Loucy (cell line): ENCODE measurements around the gene ITPK1.

Experiments
- H2AFZ ChIP-seq: fragments of 200-600 bp; sonication (generic); 2 replicates; pipeline ENCODE4 v1.6.0; 2016; ENCODE audit warnings: antibody characterized with exemption, mild to moderate bottlenecking, low read length, moderate library complexity
- H3F3A ChIP-seq: fragments of 200-600 bp; 2 replicates; pipeline ENCODE4 v1.6.0; 2016; ENCODE audit warnings: antibody characterized with exemption, low read depth, mild to moderate bottlenecking
- H3K27me3 ChIP-seq: fragments of 200-600 bp; sonication (generic); 2 replicates; pipeline ENCODE4 v1.6.1; 2014; ENCODE audit warnings: low read length, mild to moderate bottlenecking; ENCODE audit not compliant: insufficient read depth, poor library complexity, severe bottlenecking
- H3K36me3 ChIP-seq: fragments of 200-600 bp; sonication (generic); 2 replicates; pipeline ENCODE4 v1.6.1; 2016; ENCODE audit warnings: low read length; ENCODE audit not compliant: insufficient read depth
- H3K4me1 ChIP-seq: fragments of 200-600 bp; sonication (generic); 2 replicates; pipeline ENCODE4 v1.5.1; 2014; ENCODE audit warnings: low read length, mild to moderate bottlenecking; ENCODE audit not compliant: insufficient read depth, poor library complexity, severe bottlenecking
- H3K4me2 ChIP-seq: fragments of 200-600 bp; sonication (generic); 2 replicates; pipeline ENCODE4 v1.6.0; 2014; ENCODE audit warnings: antibody characterized with exemption, low read length, low read depth, mild to moderate bottlenecking; ENCODE audit not compliant: poor library complexity, severe bottlenecking
- H3K4me3 ChIP-seq: fragments of 200-600 bp; sonication (generic); 2 replicates; pipeline ENCODE4 v1.5.1; 2014; ENCODE audit warnings: low read length, mild to moderate bottlenecking, mixed read lengths; ENCODE audit not compliant: poor library complexity, severe bottlenecking
- H3K79me2 ChIP-seq: fragments of 200-600 bp; sonication (generic); 2 replicates; pipeline ENCODE4 v1.6.1; 2014; ENCODE audit warnings: low read length; ENCODE audit not compliant: insufficient read depth
- H3K9ac ChIP-seq: fragments of 200-600 bp; sonication (generic); 2 replicates; pipeline ENCODE4 v1.6.0; 2014; ENCODE audit warnings: mild to moderate bottlenecking, low read depth, low read length, moderate library complexity; ENCODE audit not compliant: poor library complexity, severe bottlenecking
- H3K9me2 ChIP-seq: fragments of 200-600 bp; sonication (generic); replicated peaks from 2 replicates; pipeline ENCODE4 v1.6.1; 2016; ENCODE audit warnings: low read depth, low read length, mixed read lengths
- H3K9me3 ChIP-seq: fragments of 200-600 bp; sonication (generic); 2 replicates; pipeline ENCODE4 v1.6.1; 2014; ENCODE audit warnings: mild to moderate bottlenecking, antibody characterized with exemption, low read length, low read depth; ENCODE audit not compliant: insufficient read depth
- H4K20me1 ChIP-seq: fragments of 200-600 bp; sonication (generic); 2 replicates; pipeline ENCODE4 v1.6.0; 2014; ENCODE audit warnings: antibody characterized with exemption, low read length, mild to moderate bottlenecking; ENCODE audit not compliant: insufficient read depth, poor library complexity, severe bottlenecking
- CTCF ChIP-seq: fragments of 200-600 bp; sonication (generic); conservative IDR thresholded peaks from 2 replicates; pipeline ENCODE4 v1.5.1; 2014; ENCODE audit warnings: mild to moderate bottlenecking, antibody characterized with exemption, low read length
- EZH2phosphoT487 ChIP-seq: fragments of 200-600 bp; IDR thresholded peaks from 2 replicates; pipeline ENCODE4 v1.6.1; 2018; ENCODE audit warnings: antibody characterized with exemption, mild to moderate bottlenecking, moderate library complexity, borderline replicate concordance

Gene ITPK1

GRCh38 chr14:92925446-92925845 is 190.3 kb downstream of the ITPK1 start:
- Histone ChIP-seq H3K9me2 (no peaks in the 10 kb centered on the region), H3K9ac (no peak overlapping the region), H3K36me3 (no peaks in the 10 kb centered on the region), H4K20me1 (no peaks in the 10 kb centered on the region), H2AFZ (no peak overlapping the region), H3F3A (no peaks in the 10 kb centered on the region), H3K4me2 (no peak overlapping the region), H3K4me1 (no peaks in the 10 kb centered on the region), H3K79me2 (no peaks in the 10 kb centered on the region), H3K27me3 (no peaks in the 10 kb centered on the region), H3K9me3 (no peaks in the 10 kb centered on the region), H3K4me3 (no peak overlapping the region)
- no peak for TF ChIP-seq CTCF

DNA sequence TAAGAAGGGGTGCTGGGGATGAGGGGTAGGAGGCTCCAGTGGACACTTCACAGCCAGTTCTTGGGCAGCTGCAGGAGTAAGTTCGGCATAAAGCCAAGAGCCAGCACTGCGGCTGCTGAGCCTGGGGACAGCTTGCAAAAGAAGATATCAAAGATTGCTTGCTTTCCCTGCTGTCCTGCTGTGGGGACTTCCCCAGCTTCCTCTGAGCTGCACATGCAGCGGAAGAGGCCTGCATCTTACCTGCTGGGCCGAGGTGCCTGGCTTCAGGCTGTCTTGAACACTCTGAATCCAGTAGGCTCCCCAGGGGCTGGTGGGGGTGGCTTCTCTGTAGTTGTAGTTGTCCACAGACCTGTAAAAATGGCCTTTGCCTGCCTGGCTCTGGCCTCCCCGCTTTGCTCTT is 191.5 kb downstream of the ITPK1 start:
- Histone ChIP-seq H3K4me1 (no peaks in the 10 kb centered on the region), H3K79me2 (no peaks in the 10 kb centered on the region), H3K4me3 (no peak overlapping the region), H3K36me3 (no peaks in the 10 kb centered on the region), H3K27me3 (no peaks in the 10 kb centered on the region), H3K4me2 (no peak overlapping the region), H3K9me3 (no peaks in the 10 kb centered on the region), H3F3A (no peaks in the 10 kb centered on the region), H4K20me1 (no peaks in the 10 kb centered on the region), H2AFZ (no peak overlapping the region), H3K9me2 (no peaks in the 10 kb centered on the region), H3K9ac (no peak overlapping the region)
- TF ChIP-seq CTCF (no peak), EZH2phosphoT487 (no peak)

GRCh38 chr14:92923744-92924103 is 192.0 kb downstream of the ITPK1 start:
- Histone ChIP-seq H3K79me2 (no peaks in the 10 kb centered on the region), H4K20me1 (no peaks in the 10 kb centered on the region), H3K9me2 (no peaks in the 10 kb centered on the region), H3K4me3 (no peak overlapping the region), H3F3A (no peaks in the 10 kb centered on the region), H3K4me2 (no peak overlapping the region), H3K36me3 (no peaks in the 10 kb centered on the region), H3K27me3 (no peaks in the 10 kb centered on the region), H3K9ac (no peak overlapping the region), H3K4me1 (no peaks in the 10 kb centered on the region), H2AFZ (no peak overlapping the region), H3K9me3 (no peaks in the 10 kb centered on the region)
- no peak for TF ChIP-seq CTCF
- no peak for TF ChIP-seq EZH2phosphoT487
